K562 (cell line): ENCODE measurements around the gene FHDC1. TPM values are rescaled to one million over a fixed set of nuclear protein-coding genes. Genes with fewer than 3 reads are reported as not detected.
A peak's percentile ranks its signal among the peaks of the same experiment; 100 is the strongest.

Experiments
- ATAC-seq: fragments of 200-7000 bp; cut with Tn5 transposase; 3 replicates; pipeline ENCODE4 v1.9.1; 2020; ENCODE audit warnings: moderate library complexity
- BruUV-seq: library from RNA; stranded (reverse); fragments of 400-500 nt; replicated peaks from 2 replicates; lab custom pipeline; 2021; lab: Mats Ljungman, UMichigan
- CTCF ChIA-PET: fragments of 300-600 bp; formaldehyde crosslinking; extraction: SDS; loops from one replicate; lab custom pipeline; 2021; ENCODE audit warnings: low intra/inter-chr PET ratio; lab: Yijun Ruan, JAX
- POLR2A ChIA-PET: fragments of 300-600, 350-650 bp; sonication (Branson Sonifier 250); formaldehyde crosslinking; extraction: SDS; loops from one replicate; lab custom pipeline; 2021; ENCODE audit warnings: antibody characterized with exemption, inconsistent platforms; lab: Yijun Ruan, JAX
- DNase-seq, 4 experiments: peaks; one replicate each; pipeline versions ENCODE4 v3.0.0 to v3.0.0-alpha.2; 2011 to 2018; ENCODE audit warnings: low spot score in 3 of 4, mixed read lengths in 3 of 4; ENCODE audit errors: extremely low read depth in 1 of 4
- FAIRE-seq: peaks from 2 replicates; lab custom pipeline; 2011; peaks lifted over from hg19 to GRCh38; lab: Jason Lieb, UNC
- H2AFZ ChIP-seq: 2 replicates; pipeline ENCODE4 v1.6.0; 2011; ENCODE audit warnings: low read depth, low read length, control low read depth, inconsistent platforms
- H3K27ac ChIP-seq: fragments of 200-600 bp; 3 replicates; pipeline ENCODE4 v1.8.0; 2011; ENCODE audit warnings: low read depth, mild to moderate bottlenecking, control low read depth, inconsistent platforms, low read length, moderate library complexity, mixed read lengths; ENCODE audit errors: extremely low read depth
- H3K27me3 ChIP-seq, 2 experiments: fragments of 300-600 bp in 1 of 2; 2 replicates in 1 of 2; 3 replicates in 1 of 2; pipeline versions ENCODE4 v1.6.0 to v1.8.0; 2011; ENCODE audit warnings: inconsistent platforms in 2 of 2, low read length in 2 of 2, mild to moderate bottlenecking in 1 of 2, mixed read lengths in 1 of 2, moderate library complexity in 1 of 2; ENCODE audit not compliant: control insufficient read depth in 2 of 2, insufficient read depth in 2 of 2
- H3K36me3 ChIP-seq: fragments of 300-600 bp; 3 replicates; pipeline ENCODE4 v1.8.0; 2011; ENCODE audit warnings: mild to moderate bottlenecking, low read length, inconsistent platforms; ENCODE audit not compliant: control insufficient read depth, insufficient read depth
- H3K4me1 ChIP-seq, 2 experiments: fragments of 200-600 bp in 1 of 2; replicated peaks in 1 of 2; 2 replicates in 1 of 2; 3 replicates in 1 of 2; pipeline versions ENCODE4 v1.5.1 to v1.8.0; 2011; ENCODE audit warnings: inconsistent platforms in 2 of 2, low read length in 2 of 2, mild to moderate bottlenecking in 1 of 2, mixed read lengths in 1 of 2, moderate library complexity in 1 of 2; ENCODE audit not compliant: control insufficient read depth in 2 of 2, insufficient read depth in 2 of 2
- H3K4me2 ChIP-seq: 2 replicates; pipeline ENCODE4 v1.6.1; 2011; ENCODE audit warnings: low read length, control low read depth, inconsistent platforms, mixed read lengths; ENCODE audit not compliant: insufficient read depth
- H3K4me3 ChIP-seq: fragments of 200-600 bp; sonication (generic), shearing (Covaris generic); 2 replicates; pipeline ENCODE4 v1.5.1; 2016; ENCODE audit warnings: control low read depth, inconsistent platforms
- H3K79me2 ChIP-seq: fragments of 200-600 bp; 3 replicates; pipeline ENCODE4 v1.8.0; 2011; ENCODE audit warnings: low read length, inconsistent platforms; ENCODE audit not compliant: control insufficient read depth, insufficient read depth
- H3K9ac ChIP-seq, 2 experiments: 2 replicates each; pipeline versions ENCODE4 v1.6.0 to v1.6.1; 2011; ENCODE audit warnings: low read depth in 2 of 2, low read length in 2 of 2, control low read depth in 1 of 2, inconsistent platforms in 1 of 2, mild to moderate bottlenecking in 1 of 2, mixed read lengths in 1 of 2; ENCODE audit not compliant: insufficient read depth in 1 of 2
- H3K9me1 ChIP-seq: one replicate; pipeline ENCODE4 v1.6.0; 2011; ENCODE audit warnings: inconsistent platforms, mild to moderate bottlenecking, low read length, moderate library complexity; ENCODE audit not compliant: control insufficient read depth, insufficient read depth
- H3K9me3 ChIP-seq: replicated peaks from 2 replicates; pipeline ENCODE4 v1.5.1; 2011; ENCODE audit warnings: low read depth, low read length, inconsistent platforms; ENCODE audit not compliant: control insufficient read depth, insufficient read depth
- H4K20me1 ChIP-seq: replicated peaks from 2 replicates; pipeline ENCODE4 v1.6.1; 2011; ENCODE audit warnings: low read length, inconsistent platforms, mixed read lengths; ENCODE audit not compliant: control insufficient read depth, insufficient read depth
- BDP1 ChIP-seq: IDR thresholded peaks from 3 replicates; pipeline ENCODE4 v1.6.1; 2011; ENCODE audit not compliant: insufficient read length, insufficient read depth
- GATA2 ChIP-seq: sonication (generic); formaldehyde crosslinking; IDR thresholded peaks from 2 replicates; pipeline ENCODE4 v1.4.0; 2020; ENCODE audit warnings: mild to moderate bottlenecking, missing genetic modification reagents
- GATAD2B ChIP-seq: fragments of 450-650 bp; IDR thresholded peaks from 2 replicates; pipeline ENCODE4 v1.6.1; 2017; ENCODE audit warnings: mild to moderate bottlenecking, borderline replicate concordance
- MAFG ChIP-seq: fragments of 450-650 bp; conservative IDR thresholded peaks from 2 replicates; pipeline ENCODE4 v1.6.1; 2016; ENCODE audit warnings: missing genetic modification characterization, missing compliant biosample characterization
- MBD2 ChIP-seq: sonication (generic); IDR thresholded peaks from 2 replicates; pipeline ENCODE4 v1.6.1; 2016; ENCODE audit warnings: low read depth, borderline replicate concordance
- MYNN ChIP-seq, 2 experiments: sonication (generic); formaldehyde crosslinking in 1 of 2; IDR thresholded peaks; 2 replicates each; pipeline versions ENCODE4 v1.5.0 to v1.6.1; 2016 to 2020; ENCODE audit warnings: antibody characterized with exemption in 1 of 2, missing genetic modification reagents in 1 of 2
- PHF21A ChIP-seq: fragments of 450-650 bp; IDR thresholded peaks from 2 replicates; pipeline ENCODE4 v1.6.1; 2017; ENCODE audit warnings: low read depth, borderline replicate concordance
- RBFOX2 ChIP-seq: fragments of 200-400 bp; formaldehyde crosslinking; IDR thresholded peaks from 2 replicates; pipeline ENCODE4 v1.6.1; 2017; ENCODE audit warnings: low read depth, mild to moderate bottlenecking, low read length, moderate library complexity
- RBM25 ChIP-seq: fragments of 200-400 bp; formaldehyde crosslinking; IDR thresholded peaks from 2 replicates; pipeline ENCODE4 v1.6.1; 2018; ENCODE audit warnings: low read length, low read depth, moderate library complexity; ENCODE audit not compliant: severe bottlenecking
- ZBTB17 ChIP-seq: fragments of 450-650 bp; formaldehyde crosslinking; IDR thresholded peaks from 2 replicates; pipeline ENCODE4 v1.4.0; 2020; ENCODE audit warnings: mild to moderate bottlenecking
- ZFP30 ChIP-seq: fragments of 250-450 bp; sonication (Bioruptor Pico); IDR thresholded peaks from 2 replicates; pipeline ENCODE4 v1.8.0; 2022; ENCODE audit warnings: moderate library complexity, mild to moderate bottlenecking, inconsistent platforms, borderline replicate concordance
- ZFX ChIP-seq: sonication (generic); formaldehyde crosslinking; IDR thresholded peaks from 2 replicates; pipeline ENCODE4 v1.8.0; 2022; ENCODE audit warnings: mild to moderate bottlenecking, missing genetic modification reagents, moderate library complexity
- ZKSCAN3 ChIP-seq: fragments of 250-450 bp; sonication (Bioruptor Pico); IDR thresholded peaks from 2 replicates; pipeline ENCODE4 v1.4.0; 2020
- ZNF184 ChIP-seq: sonication (generic); formaldehyde crosslinking; IDR thresholded peaks from 2 replicates; pipeline ENCODE4 v1.5.0; 2020; ENCODE audit warnings: missing genetic modification reagents
- ZNF263 ChIP-seq: sonication (generic); formaldehyde crosslinking; IDR thresholded peaks from 2 replicates; pipeline ENCODE4 v1.8.0; 2022; ENCODE audit warnings: mild to moderate bottlenecking, missing genetic modification reagents, borderline replicate concordance
- ZNF644 ChIP-seq: fragments of 200-800 bp; sonication (Bioruptor generic); IDR thresholded peaks from 2 replicates; pipeline ENCODE4 v1.6.1; 2016; ENCODE audit warnings: low read depth, missing genetic modification characterization, missing compliant biosample characterization
- WGBS: fragments of 100-300 bp; shearing (Covaris generic); methylation state at CpG from one replicate; pipeline ENCODE4 v1.1.6; 2016; ENCODE audit warnings: low coverage, mixed read lengths; ENCODE audit not compliant: insufficient coverage; ENCODE audit errors: missing lambda C conversion rate; 5-methylcytosine and 5-hydroxymethylcytosine counted together
- in situ Hi-C: fragments of 300-500 bp; cut with MboI; formaldehyde crosslinking; loops from 4 replicates; pipeline ENCODE4 v1.15.0; 2018; ENCODE audit warnings: inconsistent platforms, mixed read lengths
- intact Hi-C: fragments of 100-400 bp; cut with micrococcal nuclease; formaldehyde crosslinking; loops from 2 replicates; pipeline ENCODE4 v1.14.2; 2022
- polyA plus RNA-seq, 8 experiments: library from polyadenylated mRNA; depleted of rRNA in 4 of 8; stranded (reverse) in 5 of 8; unstranded in 3 of 8; fragments of >200 nt; fragmentation: Nextera tagmentation in 2 of 8; fragmentation: Illumina TruSeq in 1 of 8; extraction: Ambion mirVana in 2 of 8; extraction: Trizol in 1 of 8; gene quantifications; 2 replicates each; pipeline versions ENCODE4 v1.2.1 to v1.2.3, GENCODE V29; 2011 to 2014; ENCODE audit warnings: inconsistent platforms in 1 of 8, missing spikeins in 1 of 8
- total RNA-seq, 7 experiments: library from RNA; depleted of rRNA in 6 of 7; stranded (reverse); fragments of >200 nt in 6 of 7; fragmentation: Illumina TruSeq in 2 of 7; extraction: Trizol in 2 of 7; gene quantifications; 2 replicates each; pipeline versions ENCODE4 v1.2.1 to v1.2.3, GENCODE V29; 2011 to 2021; ENCODE audit warnings: low replicate concordance in 1 of 7
- TF ChIP-seq, protein P1 (sequence below), 2 experiments: IDR thresholded peaks in 1 of 2; conservative IDR thresholded peaks in 1 of 2; 2 replicates each; pipeline ENCODE4 v1.6.1; 2016; ENCODE audit warnings: low read depth in 2 of 2, mild to moderate bottlenecking in 1 of 2, missing compliant biosample characterization in 1 of 2, missing genetic modification characterization in 1 of 2, moderate library complexity in 1 of 2

The FHDC1 gene
- total and polyA plus RNA-seq, 9 of the 15 experiments (the other 6 are each of a cell fraction or from before 2014, with no cell fraction given) = 0.01 to 0.43 (median 0.07) TPM

DNA sequence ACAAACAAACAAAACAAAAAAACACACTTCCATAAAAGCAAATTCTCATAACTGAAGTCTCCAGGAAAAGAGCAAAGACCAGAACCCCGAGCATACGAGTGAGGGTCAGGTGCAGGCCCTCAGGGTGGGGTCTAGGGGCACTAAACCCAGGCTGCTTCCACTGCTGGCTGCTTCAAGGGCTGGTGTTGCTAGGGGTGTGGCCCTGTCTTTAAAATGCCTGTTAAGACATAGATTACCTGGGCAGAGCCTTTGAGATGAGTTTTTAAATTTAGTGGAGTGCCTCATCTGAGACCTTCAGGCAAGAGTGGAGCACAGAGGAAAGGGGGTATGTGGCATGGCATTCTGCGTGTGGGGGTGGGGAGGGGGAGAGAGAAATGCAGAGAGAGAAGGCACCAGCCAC, 87.0 kb downstream of the FHDC1 start:
- BruUV-seq = no TSS peak
- Histone ChIP-seq H3K27me3 (peaks cover 0 to 44% of the 10 kb centered on the region in 2 experiments; a peak in 3 of 5 replicates), H4K20me1 (no peaks in the 10 kb centered on the region), H3K79me2 (no peaks in the 10 kb centered on the region), H3K27ac (no peak overlapping the region), H3K4me1 (peaks cover 5 to 11% of the 10 kb centered on the region in 2 experiments; a peak in 3 of 5 replicates), H3K9ac (0 out of 4 replicates have a peak overlapping the region, but pooled peaks of 1 of the 2 experiments have one; percentile 31), H2AFZ (no peak overlapping the region), H3K9me1 (no peaks in the 10 kb centered on the region), H3K4me3 (no peak overlapping the region), H3K4me2 (peak overlapping the region; percentile 59; the same call in 1 of the 2 replicates), H3K36me3 (no peaks in the 10 kb centered on the region), H3K9me3 (0 out of 2 replicates have a peak, but pooled peaks cover 3% of the 10 kb centered on the region)
- in situ Hi-C loops = no loop called here
- intact Hi-C loops = no loop called here
- WGBS = 13% methylated on average over 2 of the region's 3 CpGs
- DNase-seq (no peak), ATAC-seq (0 out of 3 replicates have a peak, but pooled peaks have one; percentile 27), FAIRE-seq (no peak)
- ChIA-PET CTCF (no interaction called here), POLR2A (no interaction called here)
- TF ChIP-seq ZFX (CRISPR knock-in tag) = no peak
- no peak for TF ChIP-seq ZFP30
- no peak for TF ChIP-seq RBM25
- no peak for TF ChIP-seq ZNF644
- TF ChIP-seq ZNF263 (CRISPR knock-in tag) = no peak
- TF ChIP-seq GATA2 (CRISPR knock-in tag) = no peak
- TF ChIP-seq GATAD2B = no peak
- TF ChIP-seq MYNN (IDR thresholded peaks at IDR 0.05) = no peak
- no peak for TF ChIP-seq MYNN (CRISPR knock-in tag; IDR thresholded peaks at IDR 0.05)
- no peak for TF ChIP-seq PHF21A
- no peak for TF ChIP-seq ZBTB17 (CRISPR knock-in tag)
- TF ChIP-seq RBFOX2 = no peak
- TF ChIP-seq MBD2 = no peak
- TF ChIP-seq, protein P1, sequence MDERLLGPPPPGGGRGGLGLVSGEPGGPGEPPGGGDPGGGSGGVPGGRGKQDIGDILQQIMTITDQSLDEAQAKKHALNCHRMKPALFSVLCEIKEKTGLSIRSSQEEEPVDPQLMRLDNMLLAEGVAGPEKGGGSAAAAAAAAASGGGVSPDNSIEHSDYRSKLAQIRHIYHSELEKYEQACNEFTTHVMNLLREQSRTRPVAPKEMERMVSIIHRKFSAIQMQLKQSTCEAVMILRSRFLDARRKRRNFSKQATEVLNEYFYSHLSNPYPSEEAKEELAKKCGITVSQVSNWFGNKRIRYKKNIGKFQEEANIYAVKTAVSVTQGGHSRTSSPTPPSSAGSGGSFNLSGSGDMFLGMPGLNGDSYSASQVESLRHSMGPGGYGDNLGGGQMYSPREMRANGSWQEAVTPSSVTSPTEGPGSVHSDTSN (CRISPR knock-in tag; IDR thresholded peaks at IDR 0.05; ENCODE audit: low read depth) = no peak
- TF ChIP-seq, protein P1 (tag; conservative IDR thresholded peaks at IDR 0.05; ENCODE audit: low read depth) = no peak
- TF ChIP-seq ZKSCAN3 (CRISPR knock-in tag) = no peak
- no peak for TF ChIP-seq MAFG (tag)
- no peak for TF ChIP-seq ZNF184
- TF ChIP-seq BDP1 = no peak
